ENCODE data around the gene PSENEN. TPM values are rescaled to one million over a fixed set of nuclear protein-coding genes. Genes with fewer than 3 reads are reported as not detected.
"Not testable (repeated sequence)": the region's sequence is repeated elsewhere in the genome, so short reads cannot be mapped to it uniquely, and the experiment has no call there.

PSENEN gene
- total RNA-seq, 1 experiment from 2014 or later = 48.5 TPM

- DNase-seq (ENCODE audit: low read depth) = no peak
These were observed 22.6 kb downstream of the PSENEN start for GRCh38 chr19:35768082-35768421.

DNA sequence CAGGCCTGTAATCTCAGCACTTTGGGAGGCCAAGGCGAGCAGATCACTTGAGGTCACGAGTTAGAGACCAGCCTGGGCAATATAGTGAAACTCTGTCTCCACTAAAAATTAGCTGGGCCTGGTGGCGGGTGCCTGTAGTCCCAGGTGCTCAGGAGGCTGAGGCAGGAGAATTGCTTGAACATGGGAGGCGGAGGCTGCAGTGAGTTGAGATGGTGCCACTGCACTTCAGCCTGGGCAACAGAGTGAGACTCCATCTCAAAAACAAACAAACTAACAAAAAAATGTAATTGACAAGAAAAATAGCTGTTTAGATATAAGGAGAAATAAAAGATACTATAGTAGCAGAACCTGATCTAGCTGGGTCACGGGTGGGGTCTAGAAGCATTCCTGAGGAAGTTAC is 26.9 kb downstream of the PSENEN start:
- DNase-seq (ENCODE audit: low read depth) = not testable (repeated sequence)

- DNase-seq (ENCODE audit: low read depth) = no peak
These were observed 27.8 kb downstream of the PSENEN start for GRCh38 chr19:35773020-35773806.

DNA sequence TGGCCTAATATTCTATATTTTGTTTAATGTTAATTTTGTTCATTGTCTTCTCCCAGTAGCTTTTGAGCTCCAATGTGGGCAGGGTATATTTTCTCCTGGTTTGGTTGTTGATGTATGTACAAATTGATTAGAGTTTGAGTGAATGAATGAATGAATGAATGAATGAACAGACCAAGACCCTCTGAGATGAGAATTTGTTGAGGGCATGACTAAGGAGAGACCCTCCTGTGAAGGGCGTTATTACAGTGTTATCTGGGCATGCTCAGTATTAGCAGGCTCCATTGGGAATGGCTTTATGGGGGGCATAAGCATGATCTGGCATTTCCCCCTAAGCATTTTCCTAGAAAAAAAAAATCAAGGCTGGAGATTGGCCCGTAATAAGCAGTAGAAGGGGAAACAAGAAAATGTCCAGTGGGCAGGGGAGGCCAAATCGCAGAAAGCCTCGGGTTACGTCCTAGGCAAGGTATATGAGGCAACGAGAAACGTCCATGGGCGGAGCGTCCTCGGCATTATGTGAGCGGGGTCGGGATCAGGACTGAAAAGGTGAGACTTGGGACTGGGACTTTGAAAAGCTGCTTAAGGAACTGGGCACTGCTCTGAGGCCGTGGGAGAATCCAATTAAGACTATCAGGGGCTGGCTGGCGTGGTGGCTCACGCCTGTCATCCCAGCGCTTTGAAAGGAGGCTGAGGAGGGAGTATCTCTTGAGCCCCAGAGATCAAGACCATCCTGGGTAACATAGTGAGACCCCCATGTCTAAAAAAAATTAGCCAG is 29.0 kb downstream of the PSENEN start:
- DNase-seq (ENCODE audit: low read depth) = no peak

DNA sequence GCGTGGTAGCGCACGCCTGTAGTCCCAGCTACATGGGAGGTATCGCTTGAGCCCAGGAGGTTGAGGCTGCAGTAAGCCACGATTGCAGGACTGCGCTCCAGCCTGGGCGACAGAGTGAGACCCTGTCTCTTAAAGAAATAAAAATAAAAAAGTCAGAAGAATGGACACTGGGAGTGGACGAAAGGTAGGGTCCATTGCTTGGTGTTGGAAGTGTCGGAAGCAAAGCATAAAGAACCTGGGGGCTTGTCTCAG is 29.5 kb downstream of the PSENEN start:
- DNase-seq (ENCODE audit: low read depth) = no peak

DNA sequence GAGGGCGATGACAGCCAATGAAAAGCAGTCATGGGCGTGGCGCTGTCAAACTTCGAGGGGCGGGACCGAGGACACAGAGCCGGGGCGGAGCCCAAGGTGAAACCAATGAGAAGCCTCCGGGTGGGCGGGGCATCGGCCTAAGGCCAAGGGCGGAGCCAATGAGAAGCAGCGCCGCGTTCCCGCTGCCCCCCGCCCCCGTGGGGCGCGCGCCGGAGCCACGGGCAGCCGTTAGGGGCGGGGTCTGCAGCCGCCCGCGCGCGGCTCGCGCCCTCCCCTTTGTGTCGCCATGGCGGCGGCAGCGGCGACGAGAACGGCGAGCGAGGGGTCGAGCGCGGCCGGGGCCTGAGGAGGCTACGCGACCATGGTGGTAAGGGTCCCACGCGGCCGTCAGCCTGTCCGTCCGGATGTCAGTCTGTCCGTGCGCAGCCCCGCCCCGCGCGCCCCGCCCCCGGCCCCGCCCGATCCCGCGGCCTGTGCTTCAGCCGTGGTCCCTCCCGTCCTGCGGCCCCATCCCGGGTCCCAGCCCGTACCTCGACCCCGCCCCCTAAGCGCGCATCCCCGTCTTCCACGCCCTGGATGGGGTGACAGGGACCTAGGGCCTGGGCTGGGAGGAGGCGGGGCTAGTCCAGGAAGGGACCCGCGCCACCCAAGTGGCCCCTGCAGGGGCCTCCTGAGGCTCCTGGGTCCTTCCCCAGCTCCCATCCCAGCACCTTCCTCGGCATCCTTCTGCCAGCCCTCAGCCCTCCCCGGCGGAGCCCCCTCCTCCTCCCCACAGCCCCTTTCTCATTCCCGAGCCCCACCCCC is 30.0 kb downstream of the PSENEN start, which contains the start of gene ARHGAP33:
ARHGAP33 (plus strand) TSS at position 267 of the 804 bp plus-strand sequence; CDS start at position 362, 95 bp downstream.
- DNase-seq (ENCODE audit: low read depth) = peak; percentile 89

- no peak for DNase-seq (ENCODE audit: low read depth)
These were observed 30.8 kb downstream of the PSENEN start for GRCh38 chr19:35776102-35776788.

DNA sequence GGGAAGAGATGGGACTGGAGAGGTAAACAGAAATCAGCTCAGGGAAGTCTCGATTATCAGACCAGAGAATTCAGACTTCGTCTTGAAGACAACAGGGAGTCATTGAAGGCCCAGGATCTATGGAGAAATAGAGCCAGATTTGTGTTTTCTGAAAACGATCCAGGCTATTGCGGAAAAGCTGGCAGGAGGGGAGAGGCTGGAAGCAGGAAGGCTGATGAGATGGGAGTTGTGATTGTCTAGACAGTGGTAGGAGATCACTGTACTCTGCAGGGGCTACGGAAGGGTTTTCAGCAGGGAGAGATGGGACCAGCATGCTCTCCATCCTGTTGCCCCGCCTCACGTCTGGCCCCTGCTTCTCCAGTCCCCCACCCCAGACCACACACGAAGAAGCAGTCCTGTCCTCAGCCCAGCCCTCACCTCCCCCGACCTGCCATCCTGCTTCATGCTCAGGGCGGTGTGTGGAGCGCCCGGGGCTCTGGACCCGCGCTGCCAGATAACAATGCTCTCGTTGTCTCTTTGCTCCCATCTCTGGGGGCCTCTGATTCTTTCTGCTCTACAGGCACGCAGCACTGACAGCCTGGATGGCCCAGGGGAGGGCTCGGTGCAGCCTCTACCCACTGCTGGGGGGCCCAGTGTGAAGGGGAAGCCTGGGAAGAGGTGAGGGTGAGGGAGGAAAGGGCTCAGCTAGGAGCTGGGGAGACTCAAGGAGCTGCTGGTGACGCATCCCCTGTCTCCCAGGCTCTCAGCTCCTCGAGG is 31.8 kb downstream of the PSENEN start:
- no peak for DNase-seq (ENCODE audit: low read depth)

GRCh38 chr19:35777961-35778360 is 32.5 kb downstream of the PSENEN start:
- no peak for DNase-seq (ENCODE audit: low read depth)

- no peak for DNase-seq (ENCODE audit: low read depth)
These were observed 33.6 kb downstream of the PSENEN start for GRCh38 chr19:35779033-35779432.

DNA sequence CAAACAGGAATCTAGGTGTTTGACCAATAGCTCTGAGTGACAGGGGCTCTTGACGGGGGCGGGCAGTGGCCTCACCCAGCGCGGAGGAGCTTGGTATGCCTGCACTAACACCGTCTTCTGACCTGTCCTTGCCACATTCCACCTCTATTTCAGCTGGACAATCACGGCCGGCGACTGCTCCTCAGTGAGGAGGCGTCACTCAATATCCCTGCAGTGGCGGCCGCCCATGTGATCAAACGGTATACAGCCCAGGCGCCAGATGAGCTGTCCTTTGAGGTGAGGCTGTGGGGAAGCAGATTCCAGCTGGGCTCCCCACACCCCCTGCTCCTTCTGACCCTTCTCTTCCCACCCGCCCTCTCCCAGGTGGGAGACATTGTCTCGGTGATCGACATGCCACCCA is 34.6 kb downstream of the PSENEN start:
- DNase-seq (ENCODE audit: low read depth) = no peak

GRCh38 chr19:35780717-35781116 is 35.3 kb downstream of the PSENEN start:
- DNase-seq (ENCODE audit: low read depth) = no peak

DNA sequence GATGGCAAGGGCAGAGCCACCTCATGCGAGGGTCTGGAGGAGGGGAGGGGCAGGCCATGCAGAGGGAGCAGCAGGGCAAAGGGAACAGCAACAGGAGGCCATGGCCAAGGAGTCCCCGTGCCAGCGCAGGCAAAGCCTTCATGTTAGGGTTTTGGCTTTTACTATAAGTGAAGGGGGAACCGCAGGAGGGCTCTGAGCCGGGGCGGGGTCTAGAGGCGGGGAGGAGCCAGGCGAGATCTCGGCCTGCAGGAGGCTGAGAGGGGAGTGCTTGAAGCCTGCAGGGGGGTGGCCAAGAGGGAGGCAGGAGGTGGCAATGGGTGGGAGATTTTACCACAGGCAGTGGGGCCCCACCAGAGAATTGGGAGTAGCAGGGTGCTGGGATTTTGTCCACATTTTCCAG is 36.2 kb downstream of the PSENEN start:
- DNase-seq (ENCODE audit: low read depth) = no peak

DNA sequence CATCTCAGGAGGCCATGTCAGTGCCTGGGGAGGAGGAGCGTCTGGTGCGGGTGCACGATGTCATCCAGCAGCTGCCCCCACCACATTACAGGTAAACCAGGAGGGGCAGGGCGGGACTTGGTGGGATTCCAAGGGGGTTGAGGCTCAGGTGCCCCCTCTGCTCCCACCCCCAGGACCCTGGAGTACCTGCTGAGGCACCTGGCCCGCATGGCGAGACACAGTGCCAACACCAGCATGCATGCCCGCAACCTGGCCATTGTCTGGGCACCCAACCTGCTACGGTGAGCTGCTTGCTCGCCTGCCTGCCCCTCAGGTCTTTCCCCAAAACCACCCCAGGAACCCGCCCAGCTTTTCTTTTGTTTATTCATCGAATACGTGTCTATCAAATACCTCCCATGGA is 37.1 kb downstream of the PSENEN start:
- no peak for DNase-seq (ENCODE audit: low read depth)

GRCh38 chr19:35783469-35784434 is 38.3 kb downstream of the PSENEN start:
- DNase-seq (ENCODE audit: low read depth) = no peak

- DNase-seq (ENCODE audit: low read depth) = no peak
These were observed 39.3 kb downstream of the PSENEN start for GRCh38 chr19:35784503-35785338.

- DNase-seq (ENCODE audit: low read depth) = no peak
These were observed 39.8 kb downstream of the PSENEN start for GRCh38 chr19:35785339-35785627.

DNA sequence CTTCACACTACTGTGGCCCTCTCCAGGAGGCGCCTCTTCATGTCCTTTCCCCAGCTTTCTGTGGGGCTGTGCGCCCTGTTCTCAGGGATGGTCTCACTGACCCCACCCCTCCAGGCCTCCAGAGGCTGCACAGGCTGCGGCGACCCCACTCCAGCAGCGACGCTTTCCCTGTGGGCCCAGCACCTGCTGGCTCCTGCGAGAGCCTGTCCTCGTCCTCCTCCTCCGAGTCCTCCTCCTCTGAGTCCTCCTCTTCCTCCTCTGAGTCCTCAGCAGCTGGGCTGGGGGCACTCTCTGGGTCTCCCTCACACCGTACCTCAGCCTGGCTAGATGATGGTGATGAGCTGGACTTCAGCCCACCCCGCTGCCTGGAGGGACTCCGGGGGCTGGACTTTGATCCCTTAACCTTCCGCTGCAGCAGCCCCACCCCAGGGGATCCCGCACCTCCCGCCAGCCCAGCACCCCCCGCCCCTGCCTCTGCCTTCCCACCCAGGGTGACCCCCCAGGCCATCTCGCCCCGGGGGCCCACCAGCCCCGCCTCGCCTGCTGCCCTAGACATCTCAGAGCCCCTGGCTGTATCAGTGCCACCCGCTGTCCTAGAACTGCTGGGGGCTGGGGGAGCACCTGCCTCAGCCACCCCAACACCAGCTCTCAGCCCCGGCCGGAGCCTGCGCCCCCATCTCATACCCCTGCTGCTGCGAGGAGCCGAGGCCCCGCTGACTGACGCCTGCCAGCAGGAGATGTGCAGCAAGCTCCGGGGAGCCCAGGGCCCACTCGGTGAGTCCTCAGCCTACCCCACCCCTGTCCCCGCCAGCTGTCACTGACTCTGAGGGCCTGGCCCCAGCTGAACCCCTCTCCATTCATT is 41.1 kb downstream of the PSENEN start:
- no peak for DNase-seq (ENCODE audit: low read depth)

Measured in HT1080 (cell line).